Measurements from ENCODE around the gene IQGAP3. TPM values are rescaled to one million over a fixed set of nuclear protein-coding genes. Genes with fewer than 3 reads are reported as not detected.

Gene IQGAP3
- total and polyA plus RNA-seq, 2 experiments from 2014 or later, result 11.9 to 31.8 TPM

DNA sequence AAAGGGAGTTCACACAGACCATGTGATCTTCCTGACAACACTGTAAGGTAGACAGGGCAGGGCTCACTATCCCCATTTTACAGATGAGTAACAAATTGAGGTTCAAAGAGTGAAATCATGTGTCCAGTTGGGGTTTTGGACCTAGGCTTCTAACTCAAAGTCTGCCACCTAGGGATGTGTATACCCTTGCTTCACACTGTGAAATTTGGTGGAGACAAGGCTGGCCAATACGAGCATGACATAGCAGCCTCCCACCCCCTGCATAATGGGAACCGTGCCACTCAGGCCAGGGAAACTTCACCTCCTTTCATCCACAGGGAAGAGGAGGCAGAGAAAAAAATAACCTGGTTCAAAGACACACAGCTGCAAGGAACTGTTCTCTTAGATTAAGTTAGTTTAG, 6.8 kb downstream of the IQGAP3 start:
- H2AFZ ChIP-seq, result no peak overlapping the region
- 0 out of 2 replicates have a peak, but pooled peaks cover 22% of the 10 kb centered on the region for H3K36me3 ChIP-seq (ENCODE audit: insufficient read depth)
- TF ChIP-seq EZH2phosphoT487 (IDR thresholded peaks at IDR 0.05; ENCODE audit: unreplicated experiment), result no peak
- TF ChIP-seq, protein P1, sequence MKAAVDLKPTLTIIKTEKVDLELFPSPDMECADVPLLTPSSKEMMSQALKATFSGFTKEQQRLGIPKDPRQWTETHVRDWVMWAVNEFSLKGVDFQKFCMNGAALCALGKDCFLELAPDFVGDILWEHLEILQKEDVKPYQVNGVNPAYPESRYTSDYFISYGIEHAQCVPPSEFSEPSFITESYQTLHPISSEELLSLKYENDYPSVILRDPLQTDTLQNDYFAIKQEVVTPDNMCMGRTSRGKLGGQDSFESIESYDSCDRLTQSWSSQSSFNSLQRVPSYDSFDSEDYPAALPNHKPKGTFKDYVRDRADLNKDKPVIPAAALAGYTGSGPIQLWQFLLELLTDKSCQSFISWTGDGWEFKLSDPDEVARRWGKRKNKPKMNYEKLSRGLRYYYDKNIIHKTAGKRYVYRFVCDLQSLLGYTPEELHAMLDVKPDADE (IDR thresholded peaks at IDR 0.05), result no peak
- TF ChIP-seq, protein P2, sequence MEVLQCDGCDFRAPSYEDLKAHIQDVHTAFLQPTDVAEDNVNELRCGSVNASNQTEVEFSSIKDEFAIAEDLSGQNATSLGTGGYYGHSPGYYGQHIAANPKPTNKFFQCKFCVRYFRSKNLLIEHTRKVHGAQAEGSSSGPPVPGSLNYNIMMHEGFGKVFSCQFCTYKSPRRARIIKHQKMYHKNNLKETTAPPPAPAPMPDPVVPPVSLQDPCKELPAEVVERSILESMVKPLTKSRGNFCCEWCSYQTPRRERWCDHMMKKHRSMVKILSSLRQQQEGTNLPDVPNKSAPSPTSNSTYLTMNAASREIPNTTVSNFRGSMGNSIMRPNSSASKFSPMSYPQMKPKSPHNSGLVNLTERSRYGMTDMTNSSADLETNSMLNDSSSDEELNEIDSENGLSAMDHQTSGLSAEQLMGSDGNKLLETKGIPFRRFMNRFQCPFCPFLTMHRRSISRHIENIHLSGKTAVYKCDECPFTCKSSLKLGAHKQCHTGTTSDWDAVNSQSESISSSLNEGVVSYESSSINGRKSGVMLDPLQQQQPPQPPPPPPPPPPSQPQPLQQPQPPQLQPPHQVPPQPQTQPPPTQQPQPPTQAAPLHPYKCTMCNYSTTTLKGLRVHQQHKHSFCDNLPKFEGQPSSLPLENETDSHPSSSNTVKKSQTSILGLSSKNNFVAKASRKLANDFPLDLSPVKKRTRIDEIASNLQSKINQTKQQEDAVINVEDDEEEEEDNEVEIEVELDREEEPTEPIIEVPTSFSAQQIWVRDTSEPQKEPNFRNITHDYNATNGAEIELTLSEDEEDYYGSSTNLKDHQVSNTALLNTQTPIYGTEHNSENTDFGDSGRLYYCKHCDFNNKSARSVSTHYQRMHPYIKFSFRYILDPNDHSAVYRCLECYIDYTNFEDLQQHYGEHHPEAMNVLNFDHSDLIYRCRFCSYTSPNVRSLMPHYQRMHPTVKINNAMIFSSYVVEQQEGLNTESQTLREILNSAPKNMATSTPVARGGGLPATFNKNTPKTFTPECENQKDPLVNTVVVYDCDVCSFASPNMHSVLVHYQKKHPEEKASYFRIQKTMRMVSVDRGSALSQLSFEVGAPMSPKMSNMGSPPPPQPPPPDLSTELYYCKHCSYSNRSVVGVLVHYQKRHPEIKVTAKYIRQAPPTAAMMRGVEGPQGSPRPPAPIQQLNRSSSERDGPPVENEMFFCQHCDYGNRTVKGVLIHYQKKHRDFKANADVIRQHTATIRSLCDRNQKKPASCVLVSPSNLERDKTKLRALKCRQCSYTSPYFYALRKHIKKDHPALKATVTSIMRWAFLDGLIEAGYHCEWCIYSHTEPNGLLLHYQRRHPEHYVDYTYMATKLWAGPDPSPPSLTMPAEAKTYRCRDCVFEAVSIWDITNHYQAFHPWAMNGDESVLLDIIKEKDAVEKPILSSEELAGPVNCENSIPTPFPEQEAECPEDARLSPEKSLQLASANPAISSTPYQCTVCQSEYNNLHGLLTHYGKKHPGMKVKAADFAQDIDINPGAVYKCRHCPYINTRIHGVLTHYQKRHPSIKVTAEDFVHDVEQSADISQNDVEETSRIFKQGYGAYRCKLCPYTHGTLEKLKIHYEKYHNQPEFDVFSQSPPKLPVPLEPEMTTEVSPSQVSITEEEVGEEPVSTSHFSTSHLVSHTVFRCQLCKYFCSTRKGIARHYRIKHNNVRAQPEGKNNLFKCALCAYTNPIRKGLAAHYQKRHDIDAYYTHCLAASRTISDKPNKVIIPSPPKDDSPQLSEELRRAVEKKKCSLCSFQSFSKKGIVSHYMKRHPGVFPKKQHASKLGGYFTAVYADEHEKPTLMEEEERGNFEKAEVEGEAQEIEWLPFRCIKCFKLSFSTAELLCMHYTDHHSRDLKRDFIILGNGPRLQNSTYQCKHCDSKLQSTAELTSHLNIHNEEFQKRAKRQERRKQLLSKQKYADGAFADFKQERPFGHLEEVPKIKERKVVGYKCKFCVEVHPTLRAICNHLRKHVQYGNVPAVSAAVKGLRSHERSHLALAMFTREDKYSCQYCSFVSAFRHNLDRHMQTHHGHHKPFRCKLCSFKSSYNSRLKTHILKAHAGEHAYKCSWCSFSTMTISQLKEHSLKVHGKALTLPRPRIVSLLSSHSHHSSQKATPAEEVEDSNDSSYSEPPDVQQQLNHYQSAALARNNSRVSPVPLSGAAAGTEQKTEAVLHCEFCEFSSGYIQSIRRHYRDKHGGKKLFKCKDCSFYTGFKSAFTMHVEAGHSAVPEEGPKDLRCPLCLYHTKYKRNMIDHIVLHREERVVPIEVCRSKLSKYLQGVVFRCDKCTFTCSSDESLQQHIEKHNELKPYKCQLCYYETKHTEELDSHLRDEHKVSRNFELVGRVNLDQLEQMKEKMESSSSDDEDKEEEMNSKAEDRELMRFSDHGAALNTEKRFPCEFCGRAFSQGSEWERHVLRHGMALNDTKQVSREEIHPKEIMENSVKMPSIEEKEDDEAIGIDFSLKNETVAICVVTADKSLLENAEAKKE (CRISPR knock-in tag; IDR thresholded peaks at IDR 0.05), result no peak
- H3K4me1 Mint-ChIP-seq, result no peaks in the 10 kb centered on the region
- DNase-seq (ENCODE audit: low spot score) (no peak), ATAC-seq (no peak)
- no peak overlapping the region for H3K27ac Mint-ChIP-seq
- H3K27ac ChIP-seq (ENCODE audit: low read depth), result no peak overlapping the region
- H3F3A ChIP-seq (replicated peaks; ENCODE audit: low read depth), result 0 out of 2 replicates have a peak, but pooled peaks cover 3% of the 10 kb centered on the region
- H4K20me1 ChIP-seq (replicated peaks; ENCODE audit: insufficient read depth), result peaks cover 7% of the 10 kb centered on the region
- no peaks in the 10 kb centered on the region for H3K9me2 ChIP-seq (ENCODE audit: insufficient read depth)
- H3K4me3 ChIP-seq, result no peak overlapping the region
- no peak overlapping the region for H3K4me2 ChIP-seq
- H3K4me1 ChIP-seq (ENCODE audit: insufficient read depth), result no peaks in the 10 kb centered on the region
- H3K36me3 Mint-ChIP-seq (ENCODE audit: low read depth), result peaks cover 37% of the 10 kb centered on the region
- H3K9me3 Mint-ChIP-seq, result no peaks in the 10 kb centered on the region
- H3K27me3 Mint-ChIP-seq (ENCODE audit: insufficient read depth, low read depth, poor library complexity), result peaks cover 5% of the 10 kb centered on the region
- no peaks in the 10 kb centered on the region for H3K27me3 ChIP-seq (ENCODE audit: insufficient read depth)
- H3K79me2 ChIP-seq (replicated peaks; ENCODE audit: insufficient read depth), result peaks cover 4% of the 10 kb centered on the region
- no peak overlapping the region for H3K4me3 Mint-ChIP-seq

DNA sequence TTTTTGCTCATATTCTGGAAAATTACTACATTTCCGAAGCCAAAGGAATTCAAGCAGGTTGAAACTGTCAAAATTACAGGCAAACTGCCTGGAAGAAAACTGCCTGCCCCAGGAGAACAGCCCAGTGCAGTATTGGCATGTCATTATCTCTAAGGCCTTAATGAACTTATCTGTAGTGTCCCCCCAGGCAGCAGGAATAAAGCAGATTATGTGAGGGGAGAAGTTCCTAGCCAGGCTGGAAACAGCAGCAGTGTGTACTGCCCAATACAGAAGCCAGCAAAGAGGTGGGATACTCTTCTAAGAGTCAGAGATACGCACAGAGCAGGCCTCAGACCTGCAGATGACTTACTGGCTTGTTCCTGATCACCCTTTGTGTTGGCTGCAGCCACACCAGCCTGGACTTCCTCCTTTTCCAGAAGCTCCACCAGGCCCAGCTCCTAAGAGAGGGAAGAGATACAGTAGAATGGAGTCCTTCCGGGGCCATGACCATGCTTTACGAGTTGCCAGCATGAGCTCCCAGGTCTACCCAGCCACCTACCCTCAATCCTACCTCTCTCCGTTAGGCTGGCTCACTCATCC, 11.7 kb downstream of the IQGAP3 start:
- DNase-seq (ENCODE audit: low spot score) (no peak), ATAC-seq (no peak)
- Mint-ChIP-seq H3K9me3 (no peaks in the 10 kb centered on the region), H3K4me1 (no peaks in the 10 kb centered on the region), H3K4me3 (no peak overlapping the region), H3K27ac (no peak overlapping the region), H3K27me3 (ENCODE audit: insufficient read depth, low read depth, poor library complexity) (peaks cover 3% of the 10 kb centered on the region), H3K36me3 (ENCODE audit: low read depth) (peaks cover 41% of the 10 kb centered on the region)
- Histone ChIP-seq H3F3A (replicated peaks; ENCODE audit: low read depth) (no peaks in the 10 kb centered on the region), H3K36me3 (ENCODE audit: insufficient read depth) (0 out of 2 replicates have a peak, but pooled peaks cover 21% of the 10 kb centered on the region), H3K4me1 (ENCODE audit: insufficient read depth) (no peaks in the 10 kb centered on the region), H3K27ac (ENCODE audit: low read depth) (no peak overlapping the region), H2AFZ (no peak overlapping the region), H3K79me2 (replicated peaks; ENCODE audit: insufficient read depth) (no peaks in the 10 kb centered on the region), H3K4me3 (no peak overlapping the region), H3K27me3 (ENCODE audit: insufficient read depth) (no peaks in the 10 kb centered on the region), H3K9me2 (ENCODE audit: insufficient read depth) (no peaks in the 10 kb centered on the region), H4K20me1 (replicated peaks; ENCODE audit: insufficient read depth) (no peaks in the 10 kb centered on the region; the same call in 1 of the 2 replicates), H3K4me2 (no peak overlapping the region)
- TF ChIP-seq POLR2AphosphoS5 (IDR thresholded peaks at IDR 0.05; ENCODE audit: low read depth), result no peak
- TF ChIP-seq ZNF331 (CRISPR knock-in tag; IDR thresholded peaks at IDR 0.05; ENCODE audit: low read depth), result no peak
- no peak for TF ChIP-seq EZH2 (IDR thresholded peaks at IDR 0.05; ENCODE audit: low read depth, unreplicated experiment)
- TF ChIP-seq CREB1 (CRISPR knock-in tag; IDR thresholded peaks at IDR 0.05; ENCODE audit: low read depth), result no peak
- TF ChIP-seq, protein P3, sequence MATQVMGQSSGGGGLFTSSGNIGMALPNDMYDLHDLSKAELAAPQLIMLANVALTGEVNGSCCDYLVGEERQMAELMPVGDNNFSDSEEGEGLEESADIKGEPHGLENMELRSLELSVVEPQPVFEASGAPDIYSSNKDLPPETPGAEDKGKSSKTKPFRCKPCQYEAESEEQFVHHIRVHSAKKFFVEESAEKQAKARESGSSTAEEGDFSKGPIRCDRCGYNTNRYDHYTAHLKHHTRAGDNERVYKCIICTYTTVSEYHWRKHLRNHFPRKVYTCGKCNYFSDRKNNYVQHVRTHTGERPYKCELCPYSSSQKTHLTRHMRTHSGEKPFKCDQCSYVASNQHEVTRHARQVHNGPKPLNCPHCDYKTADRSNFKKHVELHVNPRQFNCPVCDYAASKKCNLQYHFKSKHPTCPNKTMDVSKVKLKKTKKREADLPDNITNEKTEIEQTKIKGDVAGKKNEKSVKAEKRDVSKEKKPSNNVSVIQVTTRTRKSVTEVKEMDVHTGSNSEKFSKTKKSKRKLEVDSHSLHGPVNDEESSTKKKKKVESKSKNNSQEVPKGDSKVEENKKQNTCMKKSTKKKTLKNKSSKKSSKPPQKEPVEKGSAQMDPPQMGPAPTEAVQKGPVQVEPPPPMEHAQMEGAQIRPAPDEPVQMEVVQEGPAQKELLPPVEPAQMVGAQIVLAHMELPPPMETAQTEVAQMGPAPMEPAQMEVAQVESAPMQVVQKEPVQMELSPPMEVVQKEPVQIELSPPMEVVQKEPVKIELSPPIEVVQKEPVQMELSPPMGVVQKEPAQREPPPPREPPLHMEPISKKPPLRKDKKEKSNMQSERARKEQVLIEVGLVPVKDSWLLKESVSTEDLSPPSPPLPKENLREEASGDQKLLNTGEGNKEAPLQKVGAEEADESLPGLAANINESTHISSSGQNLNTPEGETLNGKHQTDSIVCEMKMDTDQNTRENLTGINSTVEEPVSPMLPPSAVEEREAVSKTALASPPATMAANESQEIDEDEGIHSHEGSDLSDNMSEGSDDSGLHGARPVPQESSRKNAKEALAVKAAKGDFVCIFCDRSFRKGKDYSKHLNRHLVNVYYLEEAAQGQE (IDR thresholded peaks at IDR 0.05; ENCODE audit: unreplicated experiment), result no peak
- no peak for TF ChIP-seq ZNF114 (CRISPR knock-in tag; IDR thresholded peaks at IDR 0.05)
- no peak for TF ChIP-seq EZH2phosphoT487 (IDR thresholded peaks at IDR 0.05; ENCODE audit: unreplicated experiment)

Data from GM23338 (cell line).